T47D (cell line): ENCODE measurements around the gene IGF1R.
A peak's percentile ranks its signal among the peaks of the same experiment; 100 is the strongest.

Experiments used
- DNase-seq, 2 experiments: peaks; one replicate each; pipeline versions ENCODE4 v3.0.0 to v3.0.0-alpha.2; 2011 to 2012; ENCODE audit warnings: low read depth in 1 of 2, low spot score in 1 of 2
- JUND ChIP-seq: IDR thresholded peaks from 2 replicates; pipeline ENCODE4 v1.6.1; 2012; ENCODE audit warnings: low read depth
- in situ Hi-C: cut with HindIII; loops from 2 replicates; pipeline ENCODE4 v1.10.0; 2016; ENCODE audit warnings: low sequenced_read_pairs, low pct_unique_long_range_greater_than_20kb

Gene IGF1R

GRCh38 chr15:98845138-98845884 lies 197.0 kb downstream of the IGF1R start:
- no peak for TF ChIP-seq JUND
- in situ Hi-C loops = no loop called here
- DNase-seq = peak in 1 of 2 experiments; percentile 67

DNA sequence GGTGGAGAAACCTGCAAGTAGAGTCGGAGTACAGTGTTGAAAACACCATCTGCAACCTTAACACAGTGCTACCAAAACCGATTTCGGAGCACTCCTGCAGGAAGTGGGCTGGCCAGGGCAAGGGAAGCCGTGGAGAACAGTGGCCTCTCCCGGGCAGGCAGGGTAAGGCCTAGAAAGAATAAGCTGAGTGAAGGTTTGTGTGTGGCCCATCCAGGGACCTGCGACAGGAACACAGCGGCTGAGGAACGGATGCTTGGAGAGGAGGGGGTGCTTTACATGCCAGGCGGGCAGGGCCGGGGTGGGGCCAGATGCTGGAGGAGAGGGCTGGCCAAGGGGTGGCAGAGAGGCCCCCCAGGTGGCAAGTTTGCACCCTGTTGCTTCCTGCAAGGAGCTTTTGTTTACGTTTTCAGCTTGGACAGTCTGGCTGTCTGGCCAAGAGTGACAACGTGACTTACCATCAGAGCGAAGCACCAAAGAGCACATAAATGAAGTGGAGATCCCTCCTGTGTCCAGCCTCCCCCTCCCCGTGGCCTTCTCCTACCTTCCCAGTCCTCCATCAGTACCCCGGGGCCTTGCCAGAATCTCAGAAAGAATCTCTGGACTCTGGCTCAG lies 202.7 kb downstream of the IGF1R start:
- in situ Hi-C loops = no loop called here

GRCh38 chr15:98853161-98853560 lies 204.8 kb downstream of the IGF1R start:
- TF ChIP-seq JUND = 0 out of 2 replicates have a peak, but pooled peaks have one; percentile 22
- in situ Hi-C loops = no loop called here
- DNase-seq = peak in 1 of 2 experiments; percentile 89

More for the DNA sequence above, 202.7 kb downstream of the IGF1R start:
- peak in 1 of 2 experiments; percentile 86 for DNase-seq
- TF ChIP-seq JUND = no peak

GRCh38 chr15:98853617-98854420 lies 205.5 kb downstream of the IGF1R start:
- DNase-seq = peak in 1 of 2 experiments; percentile 69
- in situ Hi-C loops = no loop called here

DNA sequence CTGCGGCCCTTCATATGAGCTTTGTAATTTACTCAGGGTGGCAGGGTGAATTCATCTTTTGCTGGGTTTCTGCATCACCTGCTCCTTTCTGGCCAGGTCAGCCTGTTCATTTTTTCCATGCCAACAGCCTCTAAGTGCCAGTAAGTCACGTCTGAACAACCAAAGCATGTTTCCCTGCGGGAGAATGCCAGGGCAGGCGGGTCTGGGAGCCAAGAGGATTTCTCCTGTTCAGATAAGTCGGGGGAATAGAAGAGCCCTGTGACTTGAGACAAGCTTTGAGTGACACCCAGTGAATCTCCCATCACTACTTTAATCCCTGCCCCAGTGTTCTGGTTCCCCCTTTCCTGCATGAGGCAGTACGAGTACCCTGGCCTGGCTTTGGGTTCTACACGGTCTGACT lies 206.2 kb downstream of the IGF1R start:
- in situ Hi-C loops = no loop called here
- TF ChIP-seq JUND = no peak
- peak in 1 of 2 experiments; percentile 85 for DNase-seq

More at GRCh38 chr15:98853617-98854420, 205.5 kb downstream of the IGF1R start:
- no peak for TF ChIP-seq JUND

- in situ Hi-C loops = no loop called here
- DNase-seq = peak in 1 of 2 experiments; percentile 82
- TF ChIP-seq JUND = peak; percentile 92
Observed at GRCh38 chr15:98855067-98855814, 206.9 kb downstream of the IGF1R start.

DNA sequence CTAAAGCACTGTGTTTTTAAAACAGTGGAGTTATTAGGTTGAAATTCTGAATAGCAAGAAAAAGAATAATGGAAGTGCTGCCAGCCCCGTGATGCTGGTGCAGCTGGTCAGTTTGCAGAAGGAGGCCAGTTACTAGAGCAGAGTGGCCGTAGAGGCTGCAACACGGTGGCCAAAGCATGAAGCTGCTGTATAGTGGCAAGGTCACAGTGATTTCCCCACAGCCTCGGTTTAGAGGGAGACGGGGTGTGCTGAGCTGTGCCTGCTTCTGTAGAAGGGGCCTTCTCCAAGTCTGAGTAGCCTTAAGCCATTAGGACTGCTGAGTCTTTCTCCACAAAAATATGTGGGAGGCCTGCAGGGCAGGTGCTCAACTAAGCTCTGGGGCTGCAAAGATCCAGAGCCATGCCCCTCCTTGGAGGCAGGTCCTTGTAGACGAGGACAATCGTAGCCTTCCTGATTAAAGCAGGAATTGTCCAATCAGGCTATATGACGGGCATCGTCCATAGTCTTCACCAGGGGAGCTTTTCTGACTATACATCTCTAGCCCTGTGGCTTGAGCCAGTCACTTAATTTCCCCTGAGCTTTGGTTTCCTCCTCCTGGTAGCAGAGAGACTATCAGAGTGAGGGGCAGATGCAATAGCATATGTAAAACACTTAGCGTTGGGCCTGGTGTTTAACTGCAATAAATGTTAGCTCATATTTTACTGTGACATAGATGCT lies 207.6 kb downstream of the IGF1R start:
- TF ChIP-seq JUND = no peak
- DNase-seq = peak in 1 of 2 experiments; percentile 52
- in situ Hi-C loops = no loop called here

DNA sequence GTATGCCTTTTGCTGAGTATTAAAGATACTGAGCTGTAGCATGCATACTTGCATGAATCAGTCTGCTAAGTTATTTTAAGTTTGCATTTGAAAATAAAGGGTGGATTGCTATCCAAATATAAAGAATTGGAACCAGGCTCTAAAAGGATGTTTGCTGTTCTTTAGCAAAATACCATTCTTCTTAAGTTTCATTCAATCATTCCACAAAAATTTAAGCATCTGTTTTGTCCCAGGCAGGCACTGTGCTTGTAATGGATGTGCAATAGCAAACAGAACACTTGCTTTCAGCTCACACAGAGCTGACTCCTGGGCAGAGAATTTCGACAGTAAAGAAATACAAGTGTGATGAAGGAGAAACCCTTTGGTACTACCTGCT lies 208.2 kb downstream of the IGF1R start:
- no peak for DNase-seq
- in situ Hi-C loops = no loop called here
- no peak for TF ChIP-seq JUND

- no peak for DNase-seq
- no peak for TF ChIP-seq JUND
- in situ Hi-C loops = no loop called here
Observed at GRCh38 chr15:98858610-98859023, 210.3 kb downstream of the IGF1R start.

DNA sequence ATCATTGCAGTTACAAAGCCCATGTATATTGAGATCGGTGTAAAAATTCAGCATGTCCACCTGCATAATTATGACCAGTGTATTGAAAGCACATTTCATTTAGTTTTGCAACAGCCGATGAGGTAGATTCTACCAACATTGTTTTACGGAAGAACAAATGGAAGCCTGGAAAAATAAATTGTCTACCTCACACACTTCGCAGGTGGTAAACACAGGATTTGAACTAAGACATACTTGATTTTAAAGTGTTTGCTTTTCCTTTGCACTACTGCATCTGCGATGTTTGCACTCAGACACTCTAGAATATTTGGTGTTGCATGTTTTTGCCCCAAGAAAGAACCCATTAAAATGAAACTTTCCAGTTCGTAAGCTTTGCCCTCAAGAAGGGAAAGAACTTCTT lies 210.8 kb downstream of the IGF1R start:
- TF ChIP-seq JUND = no peak; the same call in 1 of the 2 replicates
- in situ Hi-C loops = no loop called here
- DNase-seq = peak in 1 of 2 experiments; percentile 40

- peak in 1 of 2 experiments; percentile 88 for DNase-seq
- TF ChIP-seq JUND = peak; percentile 83
- in situ Hi-C loops = no loop called here
Observed at GRCh38 chr15:98860281-98861041, 212.1 kb downstream of the IGF1R start.
